ENCODE measurements around the gene EMP2. TPM values are rescaled to one million over a fixed set of nuclear protein-coding genes. Genes with fewer than 3 reads are reported as not detected.

EMP2 gene
- total RNA-seq, 1 experiment from 2014 or later: 14.4 TPM

DNA sequence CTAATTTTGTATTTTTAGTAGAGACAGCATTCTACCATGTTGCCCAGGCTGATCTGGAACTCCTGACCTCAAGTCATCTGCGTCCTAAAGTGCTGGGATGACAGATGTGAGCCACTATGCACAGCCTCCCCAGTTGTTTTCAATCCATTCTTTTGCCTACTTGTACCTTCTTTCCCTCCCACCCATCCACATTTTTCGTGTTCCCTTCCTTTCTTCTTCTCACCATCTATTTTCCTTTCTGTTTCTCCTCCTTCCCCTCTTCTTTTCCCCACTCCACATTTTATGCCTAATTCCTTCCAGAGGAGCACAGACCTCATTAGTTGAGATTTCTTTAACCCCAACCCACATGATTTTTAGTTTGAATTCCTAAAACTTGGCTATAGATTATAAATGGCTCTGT lies 100.2 kb downstream of the EMP2 start:
- no peaks in the 10 kb centered on the region for H4K20me1 ChIP-seq (ENCODE audit: control insufficient read depth, insufficient read depth, insufficient read length)
- H3T11ph ChIP-seq (ENCODE audit: low read length): no peak overlapping the region
- Mint-ChIP-seq H3K36me3 (ENCODE audit: insufficient read depth in 1 of 3, low read depth in 3 of 3) (peaks cover 21 to 49% (median 26%) of the 10 kb centered on the region in 3 experiments), H3K27ac (no peak overlapping the region; a peak in 1 of 7 replicates), H3K9me3 (peaks cover 12 to 16% of the 10 kb centered on the region in 2 experiments; a peak in 4 of 5 replicates), H3K4me3 (no peak overlapping the region), H3K27me3 (ENCODE audit: low read depth) (no peaks in the 10 kb centered on the region), H3K4me1 (no peaks in the 10 kb centered on the region)
- no peak overlapping the region for H4K91ac ChIP-seq (ENCODE audit: insufficient read length, low read depth, low read length)
- no peak overlapping the region for H3K14ac ChIP-seq (ENCODE audit: insufficient read depth, low read length)
- no peak overlapping the region for H3K9ac ChIP-seq (ENCODE audit: extremely low read depth, insufficient read length, low read length)
- no peak overlapping the region for H4K5ac ChIP-seq (ENCODE audit: insufficient read length, low read depth, low read length)
- no peak overlapping the region for H2BK120ac ChIP-seq (ENCODE audit: low read depth, low read length, poor library complexity, severe bottlenecking)
- H3K4me2 ChIP-seq (ENCODE audit: insufficient read depth, insufficient read length, low read length): no peak overlapping the region
- no peaks in the 10 kb centered on the region for H3K9me3 ChIP-seq (ENCODE audit: control insufficient read depth, low read depth, low read length)
- no peak overlapping the region for H3K4ac ChIP-seq (ENCODE audit: low read depth, low read length)
- no peaks in the 10 kb centered on the region for H3K79me2 ChIP-seq (ENCODE audit: insufficient read depth, low read length)
- no peaks in the 10 kb centered on the region for H3K4me1 ChIP-seq (ENCODE audit: insufficient read depth, low read length)
- no peak overlapping the region for H3K18ac ChIP-seq (ENCODE audit: insufficient read length, low read depth, low read length)
- H3K79me1 ChIP-seq (ENCODE audit: insufficient read depth, low read depth, low read length, poor library complexity, severe bottlenecking): no peaks in the 10 kb centered on the region
- H3K27ac ChIP-seq (ENCODE audit: insufficient read length, low read depth, low read length): no peak overlapping the region
- H3K56ac ChIP-seq (ENCODE audit: insufficient read length, low read depth, low read length): no peak overlapping the region
- H3K23me2 ChIP-seq (ENCODE audit: insufficient read length, low read depth, low read length, poor library complexity, severe bottlenecking): no peaks in the 10 kb centered on the region
- no peak overlapping the region for H2BK12ac ChIP-seq (ENCODE audit: insufficient read length, low read depth, low read length)
- no peak overlapping the region for H2AFZ ChIP-seq (ENCODE audit: low read length)
- H3K23ac ChIP-seq (ENCODE audit: insufficient read length, low read depth, low read length): no peak overlapping the region
- no peak overlapping the region for H2BK15ac ChIP-seq (ENCODE audit: low read depth, low read length)
- H2BK20ac ChIP-seq (ENCODE audit: low read depth, low read length, poor library complexity, severe bottlenecking): no peak overlapping the region
- no peak for DNase-seq
- H3K27me3 ChIP-seq (ENCODE audit: insufficient read depth, low read length): no peaks in the 10 kb centered on the region
- no CpG with 5 or more reads among the region's 2 CpGs for WGBS (ENCODE audit: extremely low coverage, insufficient read length, low lambda C conversion rate)
- no peak overlapping the region for H2BK5ac ChIP-seq (ENCODE audit: insufficient read length, low read length)
- no peak overlapping the region for H2AK5ac ChIP-seq (ENCODE audit: insufficient read length, low read length)
- TF ChIP-seq, protein P1, sequence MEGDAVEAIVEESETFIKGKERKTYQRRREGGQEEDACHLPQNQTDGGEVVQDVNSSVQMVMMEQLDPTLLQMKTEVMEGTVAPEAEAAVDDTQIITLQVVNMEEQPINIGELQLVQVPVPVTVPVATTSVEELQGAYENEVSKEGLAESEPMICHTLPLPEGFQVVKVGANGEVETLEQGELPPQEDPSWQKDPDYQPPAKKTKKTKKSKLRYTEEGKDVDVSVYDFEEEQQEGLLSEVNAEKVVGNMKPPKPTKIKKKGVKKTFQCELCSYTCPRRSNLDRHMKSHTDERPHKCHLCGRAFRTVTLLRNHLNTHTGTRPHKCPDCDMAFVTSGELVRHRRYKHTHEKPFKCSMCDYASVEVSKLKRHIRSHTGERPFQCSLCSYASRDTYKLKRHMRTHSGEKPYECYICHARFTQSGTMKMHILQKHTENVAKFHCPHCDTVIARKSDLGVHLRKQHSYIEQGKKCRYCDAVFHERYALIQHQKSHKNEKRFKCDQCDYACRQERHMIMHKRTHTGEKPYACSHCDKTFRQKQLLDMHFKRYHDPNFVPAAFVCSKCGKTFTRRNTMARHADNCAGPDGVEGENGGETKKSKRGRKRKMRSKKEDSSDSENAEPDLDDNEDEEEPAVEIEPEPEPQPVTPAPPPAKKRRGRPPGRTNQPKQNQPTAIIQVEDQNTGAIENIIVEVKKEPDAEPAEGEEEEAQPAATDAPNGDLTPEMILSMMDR (conservative IDR thresholded peaks at IDR 0.05): no peak
- H4K8ac ChIP-seq (replicated peaks; ENCODE audit: insufficient read length, low read depth, low read length): no peak overlapping the region

Other genes starting within 250 kb of the EMP2 start
- 18.1 and 21.5 TPM in 2 replicates for gene ATF7IP2, start 194.5 kb downstream of the EMP2 start, total RNA-seq (2021)
- gene TEKT5, start 114.3 kb upstream of the EMP2 start, total RNA-seq (2021): 0.31 TPM in 1 of 2 replicates, not detected in the other
- gene NUBP1, start 163.2 kb upstream of the EMP2 start, total RNA-seq (2021): 36.5 and 37.6 TPM in 2 replicates
- 3.0 and 3.1 TPM in 2 replicates for gene TVP23A, start 238.2 kb upstream of the EMP2 start, total RNA-seq (2021)

Data from H9 (cell line).